Erythroblast (primary cell): ENCODE results near the gene TMEM273.

Experiments
- GATA1 ChIP-seq: IDR thresholded peaks from 2 replicates; pipeline ENCODE4 v1.6.1; 2011; ENCODE audit warnings: low read depth, mild to moderate bottlenecking, control low read depth, low read length, moderate library complexity
- POLR2A ChIP-seq: IDR thresholded peaks from 2 replicates; pipeline ENCODE4 v1.6.1; 2011; ENCODE audit warnings: mild to moderate bottlenecking, low read length

DNA sequence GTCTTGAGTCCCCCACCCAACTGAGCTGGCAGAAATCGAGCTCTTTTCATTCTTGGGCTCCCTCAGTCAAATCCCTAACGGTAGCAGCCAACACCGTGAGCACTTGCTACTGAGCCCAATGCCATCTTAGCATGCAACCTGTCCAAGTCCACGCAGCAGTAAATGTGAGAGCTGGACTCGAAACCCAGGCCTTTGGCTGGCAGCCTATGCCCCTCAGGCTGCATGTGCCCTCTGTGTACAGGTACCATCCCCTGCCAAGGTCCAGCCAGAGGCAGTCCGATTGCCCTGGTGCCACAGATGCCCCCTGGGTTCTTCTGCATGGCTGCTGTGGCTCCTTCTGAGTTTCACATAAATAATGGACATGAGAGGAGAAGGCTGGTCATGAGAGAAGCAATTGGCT, 1.2 kb upstream of the TMEM273 start:
- TF ChIP-seq POLR2A (no peak), GATA1 (no peak)
